T-helper 1 cell treated with Interleukin-12 subunit alpha and Interleukin-12 subunit beta and Interleukin-4 antibody, amounts not matched to agents 30 μg/mL and 1 μg/mL, for 36 hours (primary cell): ENCODE results near the gene HELQ.
"Not testable (repeated sequence)": the region's sequence is repeated elsewhere in the genome, so short reads cannot be mapped to it uniquely, and the experiment has no call there.

ENCODE experiments used
- H3K27ac Mint-ChIP-seq: one replicate; pipeline ENCODE4 v1.8.0; 2021; ENCODE audit warnings: mild to moderate bottlenecking, mixed read lengths
- H3K27me3 Mint-ChIP-seq: one replicate; pipeline ENCODE4 v1.8.0; 2021; ENCODE audit warnings: low read depth, mixed read lengths
- H3K36me3 Mint-ChIP-seq: one replicate; pipeline ENCODE4 v1.8.0; 2021; ENCODE audit warnings: low read depth, mixed read lengths
- H3K4me1 Mint-ChIP-seq: one replicate; pipeline ENCODE4 v1.8.0; 2021; ENCODE audit warnings: low read depth, mixed read lengths
- H3K4me3 Mint-ChIP-seq: one replicate; pipeline ENCODE4 v1.8.0; 2021; ENCODE audit warnings: mild to moderate bottlenecking, moderate library complexity, mixed read lengths
- H3K9me3 Mint-ChIP-seq: one replicate; pipeline ENCODE4 v1.8.0; 2021; ENCODE audit warnings: mixed read lengths

HELQ gene

GRCh38 chr4:83456184-83456501 is 520 bp upstream of the HELQ start:
- H3K36me3 Mint-ChIP-seq = peaks cover 36% of the 10 kb centered on the region
- H3K4me3 Mint-ChIP-seq = peak overlapping the region; percentile 98
- H3K9me3 Mint-ChIP-seq = no peaks in the 10 kb centered on the region

GRCh38 chr4:83454686-83455085 is 937 bp downstream of the HELQ start:
- peak overlapping the region; percentile 99 for H3K27ac Mint-ChIP-seq
- H3K4me1 Mint-ChIP-seq = peaks cover 31% of the 10 kb centered on the region
- peaks cover 33% of the 10 kb centered on the region for H3K36me3 Mint-ChIP-seq

More at GRCh38 chr4:83456184-83456501, 520 bp upstream of the HELQ start:
- H3K27ac Mint-ChIP-seq = peak overlapping the region; percentile 99
- H3K4me1 Mint-ChIP-seq = peaks cover 30% of the 10 kb centered on the region
- no peaks in the 10 kb centered on the region for H3K27me3 Mint-ChIP-seq

GRCh38 chr4:83449009-83449408 is 6.6 kb downstream of the HELQ start:
- Mint-ChIP-seq H3K27me3 (no peaks in the 10 kb centered on the region), H3K9me3 (no peaks in the 10 kb centered on the region), H3K4me1 (peaks cover 7% of the 10 kb centered on the region), H3K36me3 (peaks cover 20% of the 10 kb centered on the region), H3K4me3 (no peak overlapping the region), H3K27ac (no peak overlapping the region)

More at GRCh38 chr4:83454686-83455085, 937 bp downstream of the HELQ start:
- H3K4me3 Mint-ChIP-seq = peak overlapping the region; percentile 98
- no peaks in the 10 kb centered on the region for H3K9me3 Mint-ChIP-seq
- H3K27me3 Mint-ChIP-seq = no peaks in the 10 kb centered on the region

GRCh38 chr4:83440899-83441298 is 14.7 kb downstream of the HELQ start:
- H3K9me3 Mint-ChIP-seq = no peaks in the 10 kb centered on the region
- no peak overlapping the region for H3K4me3 Mint-ChIP-seq
- H3K36me3 Mint-ChIP-seq = peaks cover 17% of the 10 kb centered on the region
- H3K4me1 Mint-ChIP-seq = no peaks in the 10 kb centered on the region
- no peak overlapping the region for H3K27ac Mint-ChIP-seq
- H3K27me3 Mint-ChIP-seq = no peaks in the 10 kb centered on the region

- Mint-ChIP-seq H3K36me3 (peaks cover 19% of the 10 kb centered on the region), H3K9me3 (no peaks in the 10 kb centered on the region), H3K27me3 (no peaks in the 10 kb centered on the region), H3K4me3 (no peak overlapping the region), H3K4me1 (no peaks in the 10 kb centered on the region), H3K27ac (no peak overlapping the region)
Observed at GRCh38 chr4:83440148-83440814, 15.3 kb downstream of the HELQ start.

GRCh38 chr4:83438719-83439118 is 16.9 kb downstream of the HELQ start:
- Mint-ChIP-seq H3K27ac (no peak overlapping the region), H3K9me3 (no peaks in the 10 kb centered on the region), H3K36me3 (peaks cover 15% of the 10 kb centered on the region), H3K27me3 (no peaks in the 10 kb centered on the region), H3K4me3 (no peak overlapping the region), H3K4me1 (no peaks in the 10 kb centered on the region)

GRCh38 chr4:83436680-83437079 is 18.9 kb downstream of the HELQ start:
- no peak overlapping the region for H3K4me3 Mint-ChIP-seq
- no peaks in the 10 kb centered on the region for H3K27me3 Mint-ChIP-seq
- peaks cover 14% of the 10 kb centered on the region for H3K36me3 Mint-ChIP-seq
- H3K4me1 Mint-ChIP-seq = no peaks in the 10 kb centered on the region
- no peak overlapping the region for H3K27ac Mint-ChIP-seq
- H3K9me3 Mint-ChIP-seq = no peaks in the 10 kb centered on the region

- peaks cover under 1% of the 10 kb centered on the region for H3K4me1 Mint-ChIP-seq
- H3K27me3 Mint-ChIP-seq = no peaks in the 10 kb centered on the region
- H3K4me3 Mint-ChIP-seq = no peak overlapping the region
- H3K36me3 Mint-ChIP-seq = peaks cover 14% of the 10 kb centered on the region
- no peaks in the 10 kb centered on the region for H3K9me3 Mint-ChIP-seq
- H3K27ac Mint-ChIP-seq = no peak overlapping the region
Observed at GRCh38 chr4:83431200-83431599, 24.4 kb downstream of the HELQ start.

GRCh38 chr4:83418211-83418610 is 37.4 kb downstream of the HELQ start:
- no peak overlapping the region for H3K27ac Mint-ChIP-seq

GRCh38 chr4:83417566-83417965 is 38.1 kb downstream of the HELQ start:
- Mint-ChIP-seq H3K9me3 (no peaks in the 10 kb centered on the region), H3K36me3 (peaks cover 26% of the 10 kb centered on the region), H3K4me3 (no peak overlapping the region), H3K4me1 (no peaks in the 10 kb centered on the region), H3K27me3 (no peaks in the 10 kb centered on the region), H3K27ac (no peak overlapping the region)

More at GRCh38 chr4:83418211-83418610, 37.4 kb downstream of the HELQ start:
- no peak overlapping the region for H3K4me3 Mint-ChIP-seq
- no peaks in the 10 kb centered on the region for H3K4me1 Mint-ChIP-seq
- H3K27me3 Mint-ChIP-seq = no peaks in the 10 kb centered on the region
- no peaks in the 10 kb centered on the region for H3K9me3 Mint-ChIP-seq
- H3K36me3 Mint-ChIP-seq = peaks cover 24% of the 10 kb centered on the region

- H3K36me3 Mint-ChIP-seq = peaks cover 23% of the 10 kb centered on the region
- H3K9me3 Mint-ChIP-seq = no peaks in the 10 kb centered on the region
- no peaks in the 10 kb centered on the region for H3K4me1 Mint-ChIP-seq
- no peak overlapping the region for H3K27ac Mint-ChIP-seq
- no peaks in the 10 kb centered on the region for H3K27me3 Mint-ChIP-seq
- no peak overlapping the region for H3K4me3 Mint-ChIP-seq
Observed at GRCh38 chr4:83413676-83414075, 41.9 kb downstream of the HELQ start.

- no peak overlapping the region for H3K27ac Mint-ChIP-seq
- no peak overlapping the region for H3K4me3 Mint-ChIP-seq
- H3K27me3 Mint-ChIP-seq = no peaks in the 10 kb centered on the region
- no peaks in the 10 kb centered on the region for H3K9me3 Mint-ChIP-seq
- peaks cover 17% of the 10 kb centered on the region for H3K36me3 Mint-ChIP-seq
- no peaks in the 10 kb centered on the region for H3K4me1 Mint-ChIP-seq
Observed at GRCh38 chr4:83408908-83409307, 46.7 kb downstream of the HELQ start.

- no peaks in the 10 kb centered on the region for H3K4me1 Mint-ChIP-seq
- peaks cover 12% of the 10 kb centered on the region for H3K36me3 Mint-ChIP-seq
- peaks cover 4% of the 10 kb centered on the region for H3K9me3 Mint-ChIP-seq
- no peak overlapping the region for H3K27ac Mint-ChIP-seq
- H3K27me3 Mint-ChIP-seq = no peaks in the 10 kb centered on the region
- H3K4me3 Mint-ChIP-seq = no peak overlapping the region
Observed at GRCh38 chr4:83405844-83406816, 49.5 kb downstream of the HELQ start.

GRCh38 chr4:83398158-83398557 is 57.5 kb downstream of the HELQ start:
- H3K9me3 Mint-ChIP-seq = peaks cover 12% of the 10 kb centered on the region
- not testable (repeated sequence) for H3K36me3 Mint-ChIP-seq, H3K27ac Mint-ChIP-seq, H3K4me3 Mint-ChIP-seq, H3K4me1 Mint-ChIP-seq
- H3K27me3 Mint-ChIP-seq = peaks cover 10% of the 10 kb centered on the region

GRCh38 chr4:83393908-83394307 is 61.7 kb downstream of the HELQ start:
- no peaks in the 10 kb centered on the region for H3K4me1 Mint-ChIP-seq
- peaks cover 4% of the 10 kb centered on the region for H3K9me3 Mint-ChIP-seq
- peaks cover 4% of the 10 kb centered on the region for H3K36me3 Mint-ChIP-seq
- H3K27ac Mint-ChIP-seq = no peak overlapping the region
- no peak overlapping the region for H3K4me3 Mint-ChIP-seq
- peaks cover 8% of the 10 kb centered on the region for H3K27me3 Mint-ChIP-seq
